Fibroblast of lung (primary cell): ENCODE results near the gene HMOX2. TPM values are rescaled to one million over a fixed set of nuclear protein-coding genes. Genes with fewer than 3 reads are reported as not detected.

ENCODE experiments used
- DNase-seq, 2 donors: peaks; one replicate each; pipeline versions ENCODE4 v3.0.0 to v3.0.0-alpha.2; 2010; ENCODE audit warnings: low read depth in 2 of 2
- H2AFZ ChIP-seq: 2 replicates; pipeline ENCODE4 v1.5.1; 2012; ENCODE audit warnings: low read length, control low read depth, inconsistent platforms
- H3K27ac ChIP-seq: 2 replicates; pipeline ENCODE4 v1.5.1; 2011; ENCODE audit warnings: low read length, control low read depth; ENCODE audit not compliant: insufficient read depth
- H3K27me3 ChIP-seq: 2 replicates; pipeline ENCODE4 v1.5.1; 2011; ENCODE audit warnings: mild to moderate bottlenecking, low read length; ENCODE audit not compliant: control insufficient read depth, insufficient read depth
- H3K36me3 ChIP-seq: 2 replicates; pipeline ENCODE4 v1.5.1; 2011; ENCODE audit warnings: low read length; ENCODE audit not compliant: control insufficient read depth, insufficient read depth
- H3K4me1 ChIP-seq: 2 replicates; pipeline ENCODE4 v1.5.1; 2011; ENCODE audit warnings: low read length; ENCODE audit not compliant: control insufficient read depth, insufficient read depth; ENCODE audit errors: extremely low read depth
- H3K4me2 ChIP-seq: 2 replicates; pipeline ENCODE4 v1.5.1; 2011; ENCODE audit warnings: low read length, control low read depth; ENCODE audit not compliant: insufficient read depth; ENCODE audit errors: extremely low read depth
- H3K4me3 ChIP-seq, 4 experiments: fragments of 200-600 bp in 1 of 4; sonication (generic) in 1 of 4; replicated peaks in 1 of 4; 2 replicates each; pipeline ENCODE4 v1.5.1; 2011 to 2016; ENCODE audit warnings: low read length in 4 of 4, low read depth in 3 of 4, mild to moderate bottlenecking in 3 of 4, control low read depth in 2 of 4, inconsistent platforms in 1 of 4, mixed read lengths in 1 of 4; ENCODE audit not compliant: insufficient read depth in 1 of 4; ENCODE audit errors: control extremely low read depth in 1 of 4
- H3K79me2 ChIP-seq: 2 replicates; pipeline ENCODE4 v1.5.1; 2012; ENCODE audit warnings: mild to moderate bottlenecking, low read length, inconsistent platforms; ENCODE audit not compliant: control insufficient read depth, insufficient read depth
- H3K9ac ChIP-seq: 2 replicates; pipeline ENCODE4 v1.5.1; 2011; ENCODE audit warnings: mild to moderate bottlenecking, low read length, control low read depth; ENCODE audit not compliant: insufficient read depth
- H3K9me3 ChIP-seq: 2 replicates; pipeline ENCODE4 v1.5.1; 2012; ENCODE audit warnings: low read depth, low read length; ENCODE audit not compliant: control insufficient read depth, insufficient read depth
- H4K20me1 ChIP-seq: 2 replicates; pipeline ENCODE4 v1.5.1; 2011; ENCODE audit warnings: low read length; ENCODE audit not compliant: control insufficient read depth, insufficient read depth; ENCODE audit errors: extremely low read depth
- CTCF ChIP-seq, 2 donors: IDR thresholded peaks in 1 of 2; conservative IDR thresholded peaks in 1 of 2; 1 replicate in 1 of 2; 2 replicates in 1 of 2; pipeline ENCODE4 v1.5.1; 2011 to 2012; ENCODE audit warnings: low read length in 2 of 2, control low read depth in 1 of 2, inconsistent platforms in 1 of 2, low read depth in 1 of 2, mild to moderate bottlenecking in 1 of 2
- EZH2 ChIP-seq: IDR thresholded peaks from 2 replicates; pipeline ENCODE4 v1.5.1; 2012; ENCODE audit warnings: low read length, control low read depth, mild to moderate bottlenecking; ENCODE audit errors: missing control alignments
- polyA plus RNA-seq, 2 donors: library from polyadenylated mRNA; depleted of rRNA in 1 of 2; stranded (reverse) in 1 of 2; unstranded in 1 of 2; fragments of >200 nt; gene quantifications; 2 replicates each; pipeline ENCODE4 v1.2.1, GENCODE V29; 2011 to 2012; ENCODE audit warnings: missing spikeins in 1 of 2
- total RNA-seq: library from RNA; depleted of rRNA; stranded (reverse); fragments of >200 nt; gene quantifications from 2 replicates; pipeline ENCODE4 v1.2.1, GENCODE V29; 2014

HMOX2 gene
- total and polyA plus RNA-seq, 2 donors (not counting 1 experiment from before 2014, with no cell fraction given): 40.0 to 45.7 TPM

DNA sequence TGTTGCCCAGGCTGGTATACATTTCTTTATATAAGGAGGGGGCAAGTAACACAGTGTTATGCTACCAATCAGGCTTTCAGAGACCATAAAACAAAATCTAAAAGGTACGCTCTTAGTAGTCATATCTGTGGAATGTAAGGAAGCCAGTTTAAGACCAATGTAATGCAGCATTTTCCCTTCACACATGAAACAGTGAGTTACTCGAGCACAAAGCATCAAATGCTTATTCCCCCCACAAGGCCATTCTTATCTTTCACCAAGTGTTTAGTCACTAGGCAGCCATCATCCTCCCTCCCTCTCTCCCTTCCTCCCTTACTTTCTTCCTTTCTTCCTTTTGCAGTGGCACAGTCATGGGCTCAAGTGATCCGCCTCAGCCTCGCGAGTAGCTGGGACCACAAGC is 12.8 kb downstream of the HMOX2 start:
- Histone ChIP-seq H3K4me2 (peak overlapping the region; percentile 50), H4K20me1 (no peaks in the 10 kb centered on the region), H2AFZ (no peak overlapping the region)

GRCh38 chr16:4491898-4492297 is 15.7 kb downstream of the HMOX2 start:
- Histone ChIP-seq H3K27me3 (no peaks in the 10 kb centered on the region), H3K9me3 (no peaks in the 10 kb centered on the region), H3K36me3 (no peaks in the 10 kb centered on the region), H3K27ac (no peak overlapping the region), H3K79me2 (peaks cover 24% of the 10 kb centered on the region), H3K4me3 (no peak overlapping the region), H3K9ac (no peak overlapping the region), H2AFZ (no peak overlapping the region), H3K4me1 (peaks cover 28% of the 10 kb centered on the region), H3K4me2 (no peak overlapping the region), H4K20me1 (no peaks in the 10 kb centered on the region)
- TF ChIP-seq EZH2: no peak
- TF ChIP-seq CTCF (conservative IDR thresholded peaks at IDR 0.05 in 1 of 2, IDR thresholded peaks at IDR 0.05 in 1 of 2; ENCODE audit: low read depth in 1 of 2, low read length in 2 of 2): no peak
- DNase-seq: no peak

More for the DNA sequence above, 12.8 kb downstream of the HMOX2 start:
- H3K36me3 ChIP-seq: no peaks in the 10 kb centered on the region
- TF ChIP-seq CTCF (conservative IDR thresholded peaks at IDR 0.05 in 1 of 2, IDR thresholded peaks at IDR 0.05 in 1 of 2; ENCODE audit: low read depth in 1 of 2, low read length in 2 of 2) (no peak), EZH2 (no peak)
- H3K9ac ChIP-seq: no peak overlapping the region
- DNase-seq: peak; percentile 33 to 96
- H3K9me3 ChIP-seq: no peaks in the 10 kb centered on the region
- no peak overlapping the region for H3K4me3 ChIP-seq
- H3K79me2 ChIP-seq: peaks cover 19% of the 10 kb centered on the region
- no peaks in the 10 kb centered on the region for H3K27me3 ChIP-seq
- H3K27ac ChIP-seq: peak overlapping the region; percentile 26
- H3K4me1 ChIP-seq: peaks cover 15% of the 10 kb centered on the region

DNA sequence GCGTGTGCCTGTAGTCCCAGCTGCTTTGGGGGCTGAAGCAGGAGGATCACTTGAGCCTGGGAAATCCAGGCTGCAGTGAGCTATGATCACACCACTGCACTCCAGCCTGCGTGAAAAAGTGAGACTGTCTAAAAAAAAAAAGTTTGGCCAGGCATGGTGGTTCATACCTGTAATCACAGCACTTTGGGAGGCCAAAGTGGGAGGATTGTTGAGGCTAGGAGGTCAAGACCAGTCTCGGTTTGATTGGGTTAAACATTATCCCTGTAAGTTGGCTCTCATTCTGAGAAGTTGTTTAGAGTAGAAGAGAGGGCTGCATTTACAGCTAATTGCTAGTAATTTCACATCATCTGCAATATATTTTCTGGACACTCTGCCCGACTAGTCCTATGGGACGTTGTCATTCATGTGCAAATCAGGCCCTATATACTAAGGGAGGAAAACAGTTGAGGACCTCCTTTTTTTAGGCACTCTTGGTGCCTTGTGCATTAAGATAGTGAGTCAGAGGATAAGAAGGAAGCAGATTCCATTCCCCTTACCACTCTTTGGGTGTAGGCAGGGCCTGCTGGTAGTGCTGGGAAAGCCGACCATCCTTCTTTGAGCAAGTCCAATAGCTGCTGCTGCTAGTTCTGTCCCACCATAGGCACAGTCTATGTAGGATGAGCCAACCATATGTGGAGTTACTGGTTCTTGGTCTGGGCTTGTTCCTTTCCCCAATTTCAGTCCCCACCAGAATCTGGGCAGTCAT is 18.7 kb downstream of the HMOX2 start:
- Histone ChIP-seq H3K36me3 (no peaks in the 10 kb centered on the region), H3K9ac (no peak overlapping the region), H3K4me2 (peak overlapping the region; percentile 32), H3K27me3 (no peaks in the 10 kb centered on the region), H4K20me1 (no peaks in the 10 kb centered on the region), H2AFZ (no peak overlapping the region), H3K4me3 (no peak overlapping the region), H3K27ac (peak overlapping the region; percentile 75), H3K9me3 (no peaks in the 10 kb centered on the region), H3K79me2 (peaks cover 33% of the 10 kb centered on the region), H3K4me1 (peaks cover 20% of the 10 kb centered on the region)
- TF ChIP-seq EZH2: no peak
- TF ChIP-seq CTCF (conservative IDR thresholded peaks at IDR 0.05 in 1 of 2, IDR thresholded peaks at IDR 0.05 in 1 of 2; ENCODE audit: low read depth in 1 of 2, low read length in 2 of 2): no peak
- peak; percentile 72 to 91 for DNase-seq
